SIG-M5 treated with dmso at 0.1 percent for 504 hours (cell line): ENCODE results near the gene UBE2O.
A peak's percentile ranks its signal among the peaks of the same experiment; 100 is the strongest.
"Not testable (repeated sequence)": the region's sequence is repeated elsewhere in the genome, so short reads cannot be mapped to it uniquely, and the experiment has no call there.

Experiments
- DNase-seq: peaks from one replicate; lab custom pipeline; 2025; ENCODE audit not compliant: unreplicated experiment; lab: John Stamatoyannopoulos, UW

Gene UBE2O

GRCh38 chr17:76354747-76355310 is 98.1 kb downstream of the UBE2O start:
- DNase-seq: peak; percentile 37

GRCh38 chr17:76354317-76354729 is 98.6 kb downstream of the UBE2O start:
- no peak for DNase-seq

- peak; percentile 92 for DNase-seq
These were observed 99.2 kb downstream of the UBE2O start, which contains the start of gene PRPSAP1 for GRCh38 chr17:76353599-76354316. PRPSAP1 (minus strand) TSS chr17:76353916; CDS start chr17:76353703, 213 bp downstream.

- no peak for DNase-seq
These were observed 99.9 kb downstream of the UBE2O start for GRCh38 chr17:76353004-76353598.

GRCh38 chr17:76351526-76352071 is 101.4 kb downstream of the UBE2O start:
- DNase-seq: no peak

GRCh38 chr17:76350463-76350862 is 102.5 kb downstream of the UBE2O start:
- DNase-seq: no peak

GRCh38 chr17:76346936-76347335 is 106.0 kb downstream of the UBE2O start:
- DNase-seq: not testable (repeated sequence)

GRCh38 chr17:76345377-76345974 is 107.5 kb downstream of the UBE2O start:
- peak; percentile 18 for DNase-seq

- no peak for DNase-seq
These were observed 109.8 kb downstream of the UBE2O start for GRCh38 chr17:76343106-76343505.

GRCh38 chr17:76341301-76341700 is 111.7 kb downstream of the UBE2O start:
- DNase-seq: no peak
